Gastroesophageal sphincter (tissue), 3 donors: ENCODE data around the gene BOC.

ENCODE experiments used
- CTCF ChIP-seq, 4 experiments: fragments of 200-600 bp in 2 of 4; fragments of 450-650 bp in 2 of 4; sonication (generic) in 1 of 4; IDR thresholded peaks; one replicate each; pipeline ENCODE4 v1.5.1; 2017 to 2019; ENCODE audit warnings: antibody characterized with exemption in 4 of 4, mild to moderate bottlenecking in 2 of 4, moderate library complexity in 2 of 4
- EP300 ChIP-seq: sonication (generic); formaldehyde crosslinking; IDR thresholded peaks from one replicate; pipeline ENCODE4 v1.6.1; 2017; ENCODE audit warnings: antibody characterized with exemption, mild to moderate bottlenecking
- POLR2A ChIP-seq, 2 donors: fragments of 450-650 bp; IDR thresholded peaks; one replicate each; pipeline ENCODE4 v1.6.1; 2017; ENCODE audit warnings: antibody characterized with exemption in 2 of 2, mild to moderate bottlenecking in 2 of 2, moderate library complexity in 1 of 2
- POLR2AphosphoS5 ChIP-seq: sonication (generic); formaldehyde crosslinking; IDR thresholded peaks from one replicate; pipeline ENCODE4 v1.6.1; 2017; ENCODE audit warnings: antibody characterized with exemption

- TF ChIP-seq CTCF (IDR thresholded peaks at IDR 0.05) (no peak), POLR2AphosphoS5 (no peak), POLR2A (IDR thresholded peaks at IDR 0.05) (no peak), EP300 (no peak)
Observed at GRCh38 chr3:113194823-113195401, 16.4 kb upstream of the BOC start.
